ENCODE measurements around the gene DACT1.

DACT1 gene

GRCh38 chr14:58660407-58660806, 22.6 kb downstream of the DACT1 start:
- no peak for TF ChIP-seq CTCF (conservative IDR thresholded peaks at IDR 0.05)
- no peak overlapping the region for H3K27ac ChIP-seq

GRCh38 chr14:58662018-58662417, 24.3 kb downstream of the DACT1 start:
- H3K27ac ChIP-seq: no peak overlapping the region
- no peak for TF ChIP-seq CTCF (conservative IDR thresholded peaks at IDR 0.05)

- TF ChIP-seq CTCF (conservative IDR thresholded peaks at IDR 0.05): no peak
- H3K27ac ChIP-seq: no peak overlapping the region
Observed at GRCh38 chr14:58662759-58663158, 25.0 kb downstream of the DACT1 start.

- no peak overlapping the region for H3K27ac ChIP-seq
- TF ChIP-seq CTCF (conservative IDR thresholded peaks at IDR 0.05): no peak
Observed at GRCh38 chr14:58663494-58664111, 25.8 kb downstream of the DACT1 start.

GRCh38 chr14:58665773-58666500, 28.2 kb downstream of the DACT1 start:
- H3K27ac ChIP-seq: no peak overlapping the region
- no peak for TF ChIP-seq CTCF (conservative IDR thresholded peaks at IDR 0.05)

- H3K27ac ChIP-seq: no peak overlapping the region
- no peak for TF ChIP-seq CTCF (conservative IDR thresholded peaks at IDR 0.05)
Observed at GRCh38 chr14:58666737-58667136, 29.0 kb downstream of the DACT1 start.

GRCh38 chr14:58667900-58668299, 30.1 kb downstream of the DACT1 start:
- H3K27ac ChIP-seq: no peak overlapping the region
- TF ChIP-seq CTCF (conservative IDR thresholded peaks at IDR 0.05): no peak
